ENCODE measurements around the gene NLK.
"Not testable (repeated sequence)": the region's sequence is repeated elsewhere in the genome, so short reads cannot be mapped to it uniquely, and the experiment has no call there.

The NLK gene

GRCh38 chr17:28235066-28235700 is 192.7 kb downstream of the NLK start:
- DNase-seq: not testable (repeated sequence)

GRCh38 chr17:28236033-28236653 is 193.7 kb downstream of the NLK start:
- not testable (repeated sequence) for DNase-seq

GRCh38 chr17:28238547-28239270 is 196.2 kb downstream of the NLK start:
- DNase-seq: not testable (repeated sequence)

- no peak for DNase-seq
Observed at GRCh38 chr17:28239271-28239624, 196.8 kb downstream of the NLK start.

- DNase-seq: no peak
Observed at GRCh38 chr17:28240688-28241340, 198.3 kb downstream of the NLK start.

GRCh38 chr17:28242791-28243190 is 200.3 kb downstream of the NLK start:
- DNase-seq: no peak

- not testable (repeated sequence) for DNase-seq
Observed at GRCh38 chr17:28243268-28243667, 200.8 kb downstream of the NLK start.

- DNase-seq: no peak
Observed at GRCh38 chr17:28244446-28244845, 202.0 kb downstream of the NLK start.

Measured in T-helper 1 cell (primary cell).